OCI-LY1 (cell line): ENCODE data around the gene C6orf52.

ENCODE experiments used
- H2AFZ ChIP-seq: fragments of 200-600 bp; sonication (generic), shearing (Covaris generic); 2 replicates; pipeline ENCODE4 v1.6.0; 2014; ENCODE audit warnings: antibody characterized with exemption, mild to moderate bottlenecking, low read length
- H3F3A ChIP-seq: fragments of 200-600 bp; sonication (generic), shearing (Covaris generic); 2 replicates; pipeline ENCODE4 v1.6.0; 2014; ENCODE audit warnings: mild to moderate bottlenecking, antibody characterized with exemption, low read length, moderate library complexity; ENCODE audit not compliant: insufficient read depth
- H3K27ac ChIP-seq: fragments of 200-600 bp; sonication (generic); 2 replicates; pipeline ENCODE4 v1.5.1; 2014; ENCODE audit warnings: low read length, mixed run types, mild to moderate bottlenecking, low read depth; ENCODE audit not compliant: poor library complexity, severe bottlenecking
- H3K27me3 ChIP-seq: fragments of 200-600 bp; sonication (generic); 2 replicates; pipeline ENCODE4 v1.6.0; 2014; ENCODE audit warnings: antibody characterized with exemption, mild to moderate bottlenecking, low read length, moderate library complexity; ENCODE audit not compliant: insufficient read depth
- H3K36me3 ChIP-seq: fragments of 200-600 bp; sonication (generic); 2 replicates; pipeline ENCODE4 v1.6.1; 2014; ENCODE audit warnings: mild to moderate bottlenecking, antibody characterized with exemption, low read length, moderate library complexity, mixed read lengths; ENCODE audit not compliant: insufficient read depth
- H3K4me1 ChIP-seq: fragments of 200-600 bp; sonication (generic); 2 replicates; pipeline ENCODE4 v1.5.1; 2014; ENCODE audit warnings: mild to moderate bottlenecking, low read length, moderate library complexity; ENCODE audit not compliant: insufficient read depth, severe bottlenecking
- H3K4me2 ChIP-seq: fragments of 200-600 bp; sonication (generic), shearing (Covaris generic); 2 replicates; pipeline ENCODE4 v1.6.1; 2014; ENCODE audit warnings: low read length
- H3K4me3 ChIP-seq: fragments of 200-600 bp; sonication (generic); 2 replicates; pipeline ENCODE4 v1.5.1; 2014; ENCODE audit warnings: low read length, low read depth, mild to moderate bottlenecking, mixed read lengths; ENCODE audit not compliant: poor library complexity, severe bottlenecking
- H3K79me2 ChIP-seq: fragments of 200-600 bp; shearing (Covaris generic); 2 replicates; pipeline ENCODE4 v1.6.1; 2016; ENCODE audit warnings: mixed run types, low read length, mixed read lengths; ENCODE audit not compliant: insufficient read depth
- H3K9ac ChIP-seq: fragments of 200-600 bp; sonication (generic), shearing (Covaris generic); 2 replicates; pipeline ENCODE4 v1.6.1; 2014; ENCODE audit warnings: mild to moderate bottlenecking, low read length, mixed read lengths
- H3K9me2 ChIP-seq: fragments of 200-600 bp; sonication (generic), shearing (Covaris generic); 2 replicates; pipeline ENCODE4 v1.6.1; 2014; ENCODE audit warnings: low read depth, mild to moderate bottlenecking, low read length, mixed read lengths
- H3K9me3 ChIP-seq: fragments of 200-600 bp; shearing (Covaris generic); 2 replicates; pipeline ENCODE4 v1.6.1; 2014; ENCODE audit warnings: low read length, mixed read lengths
- H4K20me1 ChIP-seq: fragments of 200-600 bp; sonication (generic), shearing (Covaris generic); 2 replicates; pipeline ENCODE4 v1.6.0; 2016; ENCODE audit warnings: mild to moderate bottlenecking, low read length; ENCODE audit not compliant: insufficient read depth
- EZH2 ChIP-seq: fragments of 200-600 bp; sonication (generic), shearing (Covaris generic); IDR thresholded peaks from 2 replicates; pipeline ENCODE4 v1.8.0; 2017; ENCODE audit warnings: borderline replicate concordance, mixed run types, mild to moderate bottlenecking, antibody characterized with exemption, low read length, moderate library complexity, mixed read lengths
- TF ChIP-seq, protein P1 (sequence below): fragments of 200-600 bp; sonication (generic), shearing (Covaris generic); IDR thresholded peaks from 2 replicates; pipeline ENCODE4 v1.5.1; 2017; ENCODE audit warnings: mild to moderate bottlenecking, antibody characterized with exemption, low read length, moderate library complexity, mixed read lengths

The C6orf52 gene

DNA sequence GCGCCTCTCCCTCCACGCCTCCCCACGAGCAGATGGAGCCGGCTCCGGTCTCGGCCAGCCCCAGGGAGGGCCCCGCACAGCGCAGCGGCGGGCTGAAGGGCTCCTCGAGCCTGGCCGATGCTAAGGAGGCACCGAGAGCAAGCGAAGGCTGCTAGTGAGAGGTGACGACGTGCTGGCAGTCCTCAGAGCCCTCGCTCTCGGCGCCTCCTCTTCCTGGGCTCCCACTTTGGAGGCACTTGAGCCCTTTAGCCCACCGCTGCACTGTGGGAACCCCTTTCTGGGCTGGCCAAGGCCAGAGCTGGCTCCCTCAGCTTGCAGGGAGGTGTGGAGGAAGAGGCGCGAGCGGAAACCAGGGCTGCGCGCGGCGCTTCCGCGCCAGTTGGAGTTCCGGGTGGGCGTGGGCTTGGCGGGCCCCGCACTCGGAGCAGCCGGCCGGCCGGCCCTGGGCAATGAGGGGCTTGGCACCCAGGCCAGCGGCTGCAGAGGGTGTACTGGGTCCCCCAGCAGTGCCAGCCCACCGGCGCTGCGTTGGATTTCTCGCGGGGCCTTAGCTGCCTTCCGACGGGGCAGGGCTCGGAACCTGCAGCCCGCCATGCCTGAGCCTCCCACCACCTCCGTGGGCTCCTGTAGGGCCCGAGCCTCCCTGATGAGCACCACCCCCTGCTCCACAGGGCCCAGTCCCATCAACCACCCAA lies 26.0 kb upstream of the C6orf52 start:
- Histone ChIP-seq H3K9me3 (0 out of 2 replicates have a peak, but pooled peaks cover 3% of the 10 kb centered on the region), H3K36me3 (peaks cover under 1% of the 10 kb centered on the region), H3F3A (no peaks in the 10 kb centered on the region), H3K4me2 (peak overlapping the region; percentile 75), H3K4me3 (peak overlapping the region; percentile 59), H3K9me2 (no peaks in the 10 kb centered on the region), H4K20me1 (no peaks in the 10 kb centered on the region), H3K79me2 (no peaks in the 10 kb centered on the region), H3K4me1 (peaks cover 45% of the 10 kb centered on the region), H3K27ac (peak overlapping the region; percentile 88), H3K9ac (peak overlapping the region; percentile 76), H2AFZ (no peak overlapping the region), H3K27me3 (no peaks in the 10 kb centered on the region)
- TF ChIP-seq, protein P1, sequence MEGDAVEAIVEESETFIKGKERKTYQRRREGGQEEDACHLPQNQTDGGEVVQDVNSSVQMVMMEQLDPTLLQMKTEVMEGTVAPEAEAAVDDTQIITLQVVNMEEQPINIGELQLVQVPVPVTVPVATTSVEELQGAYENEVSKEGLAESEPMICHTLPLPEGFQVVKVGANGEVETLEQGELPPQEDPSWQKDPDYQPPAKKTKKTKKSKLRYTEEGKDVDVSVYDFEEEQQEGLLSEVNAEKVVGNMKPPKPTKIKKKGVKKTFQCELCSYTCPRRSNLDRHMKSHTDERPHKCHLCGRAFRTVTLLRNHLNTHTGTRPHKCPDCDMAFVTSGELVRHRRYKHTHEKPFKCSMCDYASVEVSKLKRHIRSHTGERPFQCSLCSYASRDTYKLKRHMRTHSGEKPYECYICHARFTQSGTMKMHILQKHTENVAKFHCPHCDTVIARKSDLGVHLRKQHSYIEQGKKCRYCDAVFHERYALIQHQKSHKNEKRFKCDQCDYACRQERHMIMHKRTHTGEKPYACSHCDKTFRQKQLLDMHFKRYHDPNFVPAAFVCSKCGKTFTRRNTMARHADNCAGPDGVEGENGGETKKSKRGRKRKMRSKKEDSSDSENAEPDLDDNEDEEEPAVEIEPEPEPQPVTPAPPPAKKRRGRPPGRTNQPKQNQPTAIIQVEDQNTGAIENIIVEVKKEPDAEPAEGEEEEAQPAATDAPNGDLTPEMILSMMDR: no peak
- no peak for TF ChIP-seq EZH2

DNA sequence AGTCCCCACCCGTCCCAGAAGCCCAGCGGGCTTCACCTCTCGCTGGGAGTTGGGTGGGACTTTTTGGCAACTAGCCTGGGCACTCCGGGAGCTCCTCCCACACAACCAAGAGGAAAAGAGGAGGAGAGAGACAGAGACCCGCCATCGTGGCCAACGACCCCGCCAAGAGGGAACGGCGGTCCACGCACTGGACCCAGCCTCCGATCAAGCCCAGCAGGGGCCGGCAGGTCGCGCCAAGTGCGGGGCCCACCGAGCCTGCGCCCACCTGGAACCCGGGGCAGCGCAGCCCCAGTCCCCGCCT lies 25.5 kb upstream of the C6orf52 start:
- Histone ChIP-seq H2AFZ (no peak overlapping the region), H3K4me3 (peak overlapping the region; percentile 59), H3K4me2 (peak overlapping the region; percentile 75), H3K4me1 (peaks cover 43% of the 10 kb centered on the region), H3K9me2 (no peaks in the 10 kb centered on the region), H3K9me3 (0 out of 2 replicates have a peak, but pooled peaks cover 3% of the 10 kb centered on the region), H4K20me1 (no peaks in the 10 kb centered on the region), H3F3A (no peaks in the 10 kb centered on the region), H3K27ac (peak overlapping the region; percentile 88), H3K9ac (peak overlapping the region; percentile 76), H3K79me2 (no peaks in the 10 kb centered on the region), H3K36me3 (no peaks in the 10 kb centered on the region; the same call in 1 of the 2 replicates), H3K27me3 (no peaks in the 10 kb centered on the region)
- TF ChIP-seq, protein P1: no peak

DNA sequence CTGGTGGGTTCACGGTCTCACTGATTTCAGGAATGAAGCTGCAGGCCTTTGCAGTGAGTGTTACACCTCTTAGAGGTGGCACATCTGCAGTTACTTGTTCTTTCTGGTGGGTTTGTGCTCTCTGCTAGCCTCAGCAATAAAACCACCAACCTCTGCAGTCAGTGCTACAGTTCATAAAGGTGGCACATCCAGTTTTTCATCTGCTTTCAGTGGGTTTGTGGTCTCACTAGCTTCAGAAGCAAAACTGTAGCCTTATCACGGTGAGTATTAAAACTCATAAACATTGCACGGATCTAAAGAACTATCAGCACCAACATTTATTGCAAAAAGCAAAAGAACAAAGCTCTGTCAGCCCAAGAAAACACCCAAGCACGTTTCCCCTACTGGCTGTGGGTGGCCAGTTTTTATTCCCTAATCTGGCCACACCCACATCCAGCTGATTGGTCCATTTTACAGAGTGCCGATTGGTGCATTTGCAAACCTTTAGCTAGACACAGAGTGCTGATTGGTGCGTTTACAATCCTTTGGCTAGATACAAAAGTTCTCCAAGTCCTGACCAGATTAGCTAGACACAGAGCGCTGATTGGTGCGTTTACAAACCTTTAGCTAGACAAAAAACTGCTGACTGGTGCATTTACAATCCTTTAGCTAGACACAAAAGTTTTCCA lies 25.0 kb upstream of the C6orf52 start:
- TF ChIP-seq EZH2: no peak
- TF ChIP-seq, protein P1: no peak
- H3K36me3 ChIP-seq: no peaks in the 10 kb centered on the region; the same call in 1 of the 2 replicates
- H3K27me3 ChIP-seq: no peaks in the 10 kb centered on the region
- peak overlapping the region; percentile 75 for H3K4me2 ChIP-seq
- no peaks in the 10 kb centered on the region for H3K79me2 ChIP-seq
- peaks cover 39% of the 10 kb centered on the region for H3K4me1 ChIP-seq
- no peaks in the 10 kb centered on the region for H3F3A ChIP-seq
- H3K27ac ChIP-seq: peak overlapping the region; percentile 88
- peak overlapping the region; percentile 59 for H3K4me3 ChIP-seq
- no peak overlapping the region for H2AFZ ChIP-seq
- peak overlapping the region; percentile 76; the same call in 1 of the 2 replicates for H3K9ac ChIP-seq
- no peaks in the 10 kb centered on the region for H3K9me2 ChIP-seq
- H4K20me1 ChIP-seq: no peaks in the 10 kb centered on the region
- H3K9me3 ChIP-seq: 0 out of 2 replicates have a peak, but pooled peaks cover 3% of the 10 kb centered on the region
